ENCODE data around the gene TRIM60.
"Not testable (repeated sequence)": the region's sequence is repeated elsewhere in the genome, so short reads cannot be mapped to it uniquely, and the experiment has no call there.

Gene TRIM60

GRCh38 chr4:165052627-165053026, 20.8 kb downstream of the TRIM60 start:
- DNase-seq (ENCODE audit: extremely low read depth in 1 of 2, low read depth in 1 of 2): no peak

- DNase-seq (ENCODE audit: extremely low read depth in 1 of 2, low read depth in 1 of 2): no peak
Observed at GRCh38 chr4:165053645-165054044, 21.8 kb downstream of the TRIM60 start, which contains the start of gene TRIM75. TSS of gene TRIM75 (plus strand) at chr4:165053866. CDS start at chr4:165059148, 5,282 bp downstream.

GRCh38 chr4:165055601-165056000, 23.8 kb downstream of the TRIM60 start:
- no peak for DNase-seq (ENCODE audit: extremely low read depth in 1 of 2, low read depth in 1 of 2)

GRCh38 chr4:165058666-165059065, 26.9 kb downstream of the TRIM60 start:
- no peak for DNase-seq (ENCODE audit: extremely low read depth in 1 of 2, low read depth in 1 of 2)

GRCh38 chr4:165059386-165059785, 27.6 kb downstream of the TRIM60 start:
- DNase-seq (ENCODE audit: extremely low read depth in 1 of 2, low read depth in 1 of 2): no peak

DNA sequence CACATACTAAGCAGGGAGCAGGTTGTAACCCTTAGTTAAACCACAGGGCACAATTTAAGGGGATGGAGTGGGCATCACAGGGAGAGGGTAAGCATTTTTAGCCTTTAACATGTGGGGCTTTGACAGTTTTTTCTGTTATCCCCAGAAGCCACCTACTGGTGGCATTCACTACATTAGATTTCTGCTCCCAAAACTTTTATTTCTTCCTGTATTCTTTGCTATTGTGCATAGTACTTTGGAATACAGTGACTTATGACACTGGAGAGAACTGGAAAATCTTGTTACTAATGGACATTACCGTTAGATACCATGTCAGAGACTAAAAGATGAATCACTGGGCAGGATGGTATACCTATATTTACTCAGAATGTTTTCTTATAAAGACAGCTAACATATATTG, 29.1 kb downstream of the TRIM60 start:
- DNase-seq (ENCODE audit: extremely low read depth in 1 of 2, low read depth in 1 of 2): no peak

DNA sequence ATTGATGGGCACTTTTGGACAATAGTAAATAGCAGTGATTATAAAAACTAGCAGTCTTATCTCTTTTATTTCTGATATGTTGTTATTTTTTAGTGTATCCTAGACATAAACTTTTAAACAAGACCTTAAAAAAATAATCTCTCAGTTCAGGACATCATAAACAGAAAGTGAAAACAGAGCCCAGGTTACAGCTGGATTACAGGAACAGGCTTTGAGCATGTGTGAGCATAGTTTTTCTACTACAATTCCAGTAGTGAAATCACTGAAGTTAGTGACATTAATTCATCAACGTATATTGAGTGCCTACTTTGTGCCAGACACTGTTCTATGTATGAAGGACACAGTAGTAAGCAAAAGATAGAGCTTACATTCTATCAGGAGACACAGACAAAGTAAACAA, 38.8 kb downstream of the TRIM60 start:
- DNase-seq (ENCODE audit: extremely low read depth in 1 of 2, low read depth in 1 of 2): no peak

GRCh38 chr4:165073346-165073745, 41.5 kb downstream of the TRIM60 start:
- not testable (repeated sequence) for DNase-seq (ENCODE audit: extremely low read depth in 1 of 2, low read depth in 1 of 2)

DNA sequence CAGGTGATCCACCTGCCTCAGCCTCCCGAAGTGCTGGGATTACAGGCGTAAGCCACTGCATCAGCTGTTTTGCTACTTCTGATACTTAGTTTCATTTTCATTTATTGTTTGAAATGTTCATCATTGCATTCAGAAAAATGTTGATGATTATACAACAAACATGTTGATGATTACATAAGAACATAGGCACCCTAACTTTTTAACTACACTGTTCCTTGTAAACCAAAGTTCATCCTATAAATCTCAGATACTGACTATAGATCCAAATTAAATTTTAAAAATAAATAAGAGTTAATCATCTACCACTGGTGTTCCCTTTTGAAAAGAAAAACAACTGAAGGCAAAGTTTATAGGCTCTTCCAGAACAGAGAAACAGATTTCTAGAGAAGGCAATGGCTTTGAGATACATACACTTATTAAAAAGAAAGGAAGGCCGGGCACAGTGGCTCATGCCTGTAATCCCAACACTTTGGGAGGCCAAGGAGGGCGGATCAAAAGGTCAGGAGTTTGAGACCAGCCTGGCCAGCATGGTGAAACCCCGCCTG, 45.3 kb downstream of the TRIM60 start:
- no peak for DNase-seq (ENCODE audit: extremely low read depth in 1 of 2, low read depth in 1 of 2)

DNA sequence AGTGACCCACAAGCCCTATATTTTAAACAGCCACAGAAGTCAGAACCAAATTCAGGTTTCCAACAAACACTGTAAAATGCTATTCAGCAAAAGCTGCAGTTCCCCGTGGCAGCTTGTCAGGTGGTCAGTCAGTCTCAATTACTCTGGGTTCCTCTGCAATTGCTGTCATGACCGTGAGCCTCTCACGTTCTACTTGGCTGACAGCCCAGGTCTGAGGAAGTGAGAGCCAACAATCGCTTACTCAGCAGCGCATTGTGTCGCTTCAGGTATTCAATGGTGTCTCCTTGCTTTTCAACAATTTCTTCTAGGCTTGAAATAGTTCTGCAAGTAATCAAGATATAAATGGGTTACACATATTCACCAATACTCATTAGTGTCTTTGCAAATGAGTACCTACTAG, 47.7 kb downstream of the TRIM60 start:
- DNase-seq (ENCODE audit: extremely low read depth in 1 of 2, low read depth in 1 of 2): no peak

GRCh38 chr4:165084787-165085186, 53.0 kb downstream of the TRIM60 start:
- not testable (repeated sequence) for DNase-seq (ENCODE audit: extremely low read depth in 1 of 2, low read depth in 1 of 2)

GRCh38 chr4:165085946-165086345, 54.1 kb downstream of the TRIM60 start:
- DNase-seq (ENCODE audit: extremely low read depth in 1 of 2, low read depth in 1 of 2): no peak

- DNase-seq (ENCODE audit: extremely low read depth in 1 of 2, low read depth in 1 of 2): no peak
Observed at GRCh38 chr4:165088366-165088765, 56.6 kb downstream of the TRIM60 start.

Measured in activated CD8-positive, alpha-beta memory T cell treated with anti-CD3 and anti-CD28 coated beads for 1 hour (primary cell).